GF-D8 (cell line): ENCODE measurements around the gene KCNK5.

Source experiments
- DNase-seq: peaks from one replicate; lab custom pipeline; 2025; lab: John Stamatoyannopoulos, UW

Gene KCNK5

GRCh38 chr6:39197922-39198500 lies 31.3 kb downstream of the KCNK5 start:
- no peak for DNase-seq

- no peak for DNase-seq
Observed at GRCh38 chr6:39197521-39197920, 31.8 kb downstream of the KCNK5 start.

- no peak for DNase-seq
Observed at GRCh38 chr6:39196673-39197091, 32.6 kb downstream of the KCNK5 start.

GRCh38 chr6:39195792-39196385 lies 33.4 kb downstream of the KCNK5 start:
- no peak for DNase-seq

GRCh38 chr6:39194466-39194865 lies 34.8 kb downstream of the KCNK5 start:
- no peak for DNase-seq

- no peak for DNase-seq
Observed at GRCh38 chr6:39193201-39193791, 36.0 kb downstream of the KCNK5 start.

GRCh38 chr6:39192736-39193135 lies 36.5 kb downstream of the KCNK5 start:
- DNase-seq = no peak

GRCh38 chr6:39191236-39191930 lies 37.9 kb downstream of the KCNK5 start:
- DNase-seq = no peak

GRCh38 chr6:39190545-39191235 lies 38.6 kb downstream of the KCNK5 start:
- no peak for DNase-seq

- DNase-seq = no peak
Observed at GRCh38 chr6:39189915-39190544, 39.2 kb downstream of the KCNK5 start.

GRCh38 chr6:39189131-39189530 lies 40.1 kb downstream of the KCNK5 start:
- DNase-seq = no peak

GRCh38 chr6:39188571-39188970 lies 40.7 kb downstream of the KCNK5 start:
- DNase-seq = no peak

- DNase-seq = no peak
Observed at GRCh38 chr6:39188098-39188450, 41.2 kb downstream of the KCNK5 start.

- no peak for DNase-seq
Observed at GRCh38 chr6:39184906-39185580, 44.2 kb downstream of the KCNK5 start.

- no peak for DNase-seq
Observed at GRCh38 chr6:39182604-39183003, 46.7 kb downstream of the KCNK5 start.

- DNase-seq = no peak
Observed at GRCh38 chr6:39181826-39182225, 47.4 kb downstream of the KCNK5 start.

- DNase-seq = no peak
Observed at GRCh38 chr6:39181333-39181732, 47.9 kb downstream of the KCNK5 start.

- no peak for DNase-seq
Observed at GRCh38 chr6:39178804-39179203, 50.5 kb downstream of the KCNK5 start.

GRCh38 chr6:39178235-39178634 lies 51.0 kb downstream of the KCNK5 start:
- DNase-seq = no peak

- no peak for DNase-seq
Observed at GRCh38 chr6:39177130-39177529, 52.1 kb downstream of the KCNK5 start.

GRCh38 chr6:39173270-39173669 lies 56.0 kb downstream of the KCNK5 start:
- DNase-seq = peak; percentile 41

GRCh38 chr6:39172377-39172757 lies 56.9 kb downstream of the KCNK5 start:
- no peak for DNase-seq
